ENCODE measurements around the gene SF3B6. TPM values are rescaled to one million over a fixed set of nuclear protein-coding genes. Genes with fewer than 3 reads are reported as not detected.

Gene SF3B6
- total and polyA plus RNA-seq, 11 donors = 37.4 to 121 (median 58.4) TPM

DNA sequence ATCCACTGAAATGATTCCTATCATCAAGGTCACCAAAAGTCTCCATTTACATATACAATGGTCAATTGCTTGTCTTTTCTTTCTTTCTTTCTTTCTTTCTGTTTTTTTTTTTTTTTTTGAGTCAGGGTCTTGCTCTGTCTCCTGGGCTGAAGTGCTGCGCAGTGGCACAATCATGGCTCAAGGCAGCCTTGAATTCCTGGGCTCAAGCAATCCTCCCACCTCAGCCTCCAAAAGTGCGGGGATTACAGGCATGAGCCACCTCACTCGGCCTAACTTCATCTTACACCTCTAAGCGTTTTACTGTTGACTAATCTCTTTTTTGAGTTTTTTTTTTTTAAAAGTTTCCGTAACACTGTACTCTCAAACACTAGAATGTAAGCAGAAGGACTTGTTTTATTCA is 867 bp downstream of the SF3B6 start:
- no peaks in the 10 kb centered on the region for H3K27me3 ChIP-seq
- H3K27ac ChIP-seq = peak overlapping the region in 5 of 12 donors; percentile 83 to 94 (median 90)
- H3K4me3 ChIP-seq = peak overlapping the region in 10 of 12 donors; percentile 48 to 95 (median 81)
- 70 to 72% (median 70%) methylated on average over 5 of the region's 5 CpGs for WGBS, 4 donors
- TF ChIP-seq POLR2A (IDR thresholded peaks at IDR 0.05) (no peak), CTCF (IDR thresholded peaks at IDR 0.05) (no peak)
- no peak for DNase-seq
- no peaks in the 10 kb centered on the region for H3K9me3 ChIP-seq
- no peak for ATAC-seq
- H3K4me1 ChIP-seq = peaks cover 0 to 28% (median 15%) of the 10 kb centered on the region in 12 donors
- intact Hi-C loops (cut with DNase I) = loop anchor here in 4 of 10 donors (5.0 to 10.0 kb wide), 3 partner anchors 148 to 250 kb away; partner anchors contain the start of gene ATAD2B (in 3 of the 4)
- H3K36me3 ChIP-seq = peaks cover 0 to 56% (median 44%) of the 10 kb centered on the region in 9 donors

DNA sequence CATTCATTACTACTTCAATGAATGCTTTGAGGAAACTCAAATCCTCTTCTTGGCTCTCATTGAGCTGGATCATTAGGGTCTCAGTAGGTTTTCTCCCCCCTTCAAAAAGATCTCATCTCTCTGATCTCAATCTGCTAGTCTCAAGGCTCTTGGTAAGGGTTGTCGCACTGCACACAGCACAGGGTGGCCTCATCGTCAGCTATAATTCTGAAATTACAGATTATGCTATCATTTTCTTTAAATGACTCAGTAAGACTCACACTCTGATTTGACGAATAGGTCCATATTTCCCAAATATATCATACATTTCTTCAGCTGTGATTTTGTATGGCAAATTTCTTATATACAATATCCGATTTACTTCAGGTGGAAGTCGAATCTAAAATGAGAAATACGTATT is 2.3 kb downstream of the SF3B6 start:
- DNase-seq = no peak

GRCh38 chr2:24072259-24072658 is 3.9 kb downstream of the SF3B6 start:
- ATAC-seq (no peak), DNase-seq (no peak)
- TF ChIP-seq POLR2A (IDR thresholded peaks at IDR 0.05) (no peak), CTCF (IDR thresholded peaks at IDR 0.05) (no peak)
- Histone ChIP-seq H3K27ac (no peak overlapping the region), H3K4me1 (peaks cover 0 to 20% (median 11%) of the 10 kb centered on the region in 12 donors), H3K9me3 (no peaks in the 10 kb centered on the region), H3K4me3 (no peak overlapping the region), H3K36me3 (peaks cover 0 to 75% (median 61%) of the 10 kb centered on the region in 9 donors), H3K27me3 (no peaks in the 10 kb centered on the region)
- WGBS, 4 donors = 86 to 95% (median 94%) methylated on average over 4 of the region's 4 CpGs
- intact Hi-C loops (cut with DNase I) = loop anchor here in 3 of 10 donors (10.0 kb wide), 2 partner anchors 147 to 247 kb away; partner anchors contain the start of gene ATAD2B (in 2 of the 3)

More for the DNA sequence above, 2.3 kb downstream of the SF3B6 start:
- no peak overlapping the region for H3K4me3 ChIP-seq
- 91 to 96% (median 93%) methylated on average over 6 of the region's 6 CpGs for WGBS, 4 donors
- H3K27ac ChIP-seq = no peak overlapping the region
- H3K27me3 ChIP-seq = no peaks in the 10 kb centered on the region
- intact Hi-C loops (cut with DNase I) = loop anchor here in 3 of 10 donors (10.0 kb wide), 2 partner anchors 149 to 249 kb away; partner anchors contain the start of gene ATAD2B (in 2 of the 3)
- no peaks in the 10 kb centered on the region for H3K9me3 ChIP-seq
- no peak for ATAC-seq
- H3K36me3 ChIP-seq = peaks cover 0 to 59% (median 47%) of the 10 kb centered on the region in 9 donors
- TF ChIP-seq POLR2A (IDR thresholded peaks at IDR 0.05) (no peak), CTCF (IDR thresholded peaks at IDR 0.05) (no peak)
- H3K4me1 ChIP-seq = peaks cover 0 to 28% (median 15%) of the 10 kb centered on the region in 12 donors

- intact Hi-C loops (cut with DNase I) = no loop called here
- H3K27ac ChIP-seq = no peak overlapping the region
- peaks cover 0 to 56% (median 52%) of the 10 kb centered on the region in 9 donors for H3K36me3 ChIP-seq
- H3K27me3 ChIP-seq = no peaks in the 10 kb centered on the region
- WGBS, 4 donors = 77 to 96% (median 86%) methylated on average over 2 of the region's 2 CpGs
- no peaks in the 10 kb centered on the region for H3K4me1 ChIP-seq
- H3K9me3 ChIP-seq = no peaks in the 10 kb centered on the region
- DNase-seq = no peak
- TF ChIP-seq POLR2A (IDR thresholded peaks at IDR 0.05) = no peak
- no peak for TF ChIP-seq CTCF (IDR thresholded peaks at IDR 0.05)
- no peak for ATAC-seq
- H3K4me3 ChIP-seq = no peak overlapping the region
Measured at GRCh38 chr2:24065341-24065740, 10.8 kb downstream of the SF3B6 start.
